Measurements from ENCODE around the gene DCLK2.
"Not testable (repeated sequence)": the region's sequence is repeated elsewhere in the genome, so short reads cannot be mapped to it uniquely, and the experiment has no call there.

The DCLK2 gene

GRCh38 chr4:150156543-150156942 is 78.3 kb downstream of the DCLK2 start:
- DNase-seq: no peak

GRCh38 chr4:150158041-150158440 is 79.8 kb downstream of the DCLK2 start:
- DNase-seq: no peak

GRCh38 chr4:150160473-150160872 is 82.2 kb downstream of the DCLK2 start:
- DNase-seq: no peak

GRCh38 chr4:150161109-150161508 is 82.9 kb downstream of the DCLK2 start:
- DNase-seq: no peak

GRCh38 chr4:150162020-150162419 is 83.8 kb downstream of the DCLK2 start:
- DNase-seq: not testable (repeated sequence)

- no peak for DNase-seq
Observed at GRCh38 chr4:150164055-150164454, 85.8 kb downstream of the DCLK2 start.

GRCh38 chr4:150164956-150165629 is 86.8 kb downstream of the DCLK2 start:
- no peak for DNase-seq

GRCh38 chr4:150167054-150167453 is 88.8 kb downstream of the DCLK2 start:
- DNase-seq: no peak

- no peak for DNase-seq
Observed at GRCh38 chr4:150173432-150173861, 95.2 kb downstream of the DCLK2 start.

GRCh38 chr4:150173982-150174398 is 95.7 kb downstream of the DCLK2 start:
- DNase-seq: peak; percentile 41

- DNase-seq: peak; percentile 59
Observed at GRCh38 chr4:150176547-150176946, 98.3 kb downstream of the DCLK2 start.

- DNase-seq: no peak
Observed at GRCh38 chr4:150178161-150178560, 99.9 kb downstream of the DCLK2 start.

GRCh38 chr4:150181536-150181935 is 103.3 kb downstream of the DCLK2 start:
- peak; percentile 41 for DNase-seq

GRCh38 chr4:150182794-150183193 is 104.5 kb downstream of the DCLK2 start:
- no peak for DNase-seq

- not testable (repeated sequence) for DNase-seq
Observed at GRCh38 chr4:150185033-150185432, 106.8 kb downstream of the DCLK2 start.

- no peak for DNase-seq
Observed at GRCh38 chr4:150192986-150193385, 114.7 kb downstream of the DCLK2 start.

GRCh38 chr4:150197256-150197655 is 119.0 kb downstream of the DCLK2 start:
- not testable (repeated sequence) for DNase-seq

GRCh38 chr4:150199056-150199455 is 120.8 kb downstream of the DCLK2 start:
- no peak for DNase-seq

GRCh38 chr4:150205016-150205415 is 126.8 kb downstream of the DCLK2 start:
- DNase-seq: no peak

- DNase-seq: no peak
Observed at GRCh38 chr4:150206265-150206664, 128.0 kb downstream of the DCLK2 start.

GRCh38 chr4:150206954-150207353 is 128.7 kb downstream of the DCLK2 start:
- DNase-seq: no peak

- no peak for DNase-seq
Observed at GRCh38 chr4:150207871-150208270, 129.6 kb downstream of the DCLK2 start.

- DNase-seq: peak; percentile 53
Observed at GRCh38 chr4:150209140-150209829, 131.0 kb downstream of the DCLK2 start.

- DNase-seq: no peak
Observed at GRCh38 chr4:150211016-150211415, 132.8 kb downstream of the DCLK2 start.

Measured in right hindlimb (tissue), 1 donor.